HL-60 (cell line): ENCODE data around the gene PIGC.

Experiments
- DNase-seq, 2 experiments: peaks; one replicate each; pipeline ENCODE4 v3.0.0-alpha.2; 2010 to 2020; ENCODE audit warnings: low read depth in 1 of 2, low spot score in 1 of 2
- H3K27ac ChIP-seq: fragments of 250-450 bp; sonication (Bioruptor Pico); replicated peaks from 2 replicates; pipeline ENCODE4 v1.5.1; 2020; ENCODE audit warnings: mild to moderate bottlenecking, moderate library complexity
- H3K27me3 ChIP-seq: fragments of 250-450 bp; sonication (Bioruptor Pico); 2 replicates; pipeline ENCODE4 v1.5.1; 2021; ENCODE audit warnings: mild to moderate bottlenecking, moderate library complexity; ENCODE audit not compliant: insufficient read depth, poor library complexity, severe bottlenecking
- H3K4me3 ChIP-seq: replicated peaks from 2 replicates; pipeline ENCODE4 v1.5.1; 2011; ENCODE audit warnings: mild to moderate bottlenecking, control low read depth, low read length; ENCODE audit not compliant: insufficient read depth
- CTCF ChIP-seq: IDR thresholded peaks from one replicate; pipeline ENCODE4 v1.5.1; 2011; ENCODE audit warnings: low read length, control low read depth, inconsistent platforms; ENCODE audit not compliant: insufficient read depth
- GABPA ChIP-seq: IDR thresholded peaks from 2 replicates; pipeline ENCODE4 v1.6.1; 2012; ENCODE audit warnings: low read depth
- POLR2AphosphoS5 ChIP-seq: IDR thresholded peaks from 2 replicates; pipeline ENCODE4 v1.6.1; 2012; ENCODE audit warnings: low read depth
- REST ChIP-seq: IDR thresholded peaks from 2 replicates; pipeline ENCODE4 v1.6.1; 2012; ENCODE audit warnings: low read depth; ENCODE audit not compliant: insufficient replicate concordance
- SPI1 ChIP-seq: IDR thresholded peaks from 2 replicates; pipeline ENCODE4 v1.6.1; 2012; ENCODE audit warnings: low read depth, mild to moderate bottlenecking, borderline replicate concordance

Gene PIGC

GRCh38 chr1:172472495-172472894 lies 28.6 kb upstream of the PIGC start:
- H3K27ac ChIP-seq, result peak overlapping the region; percentile 86
- TF ChIP-seq REST, result peak; percentile 82
- TF ChIP-seq POLR2AphosphoS5, result no peak
- no peak for TF ChIP-seq CTCF
- TF ChIP-seq SPI1, result peak; percentile 36; the same call in 1 of the 2 replicates
- no peak for TF ChIP-seq GABPA
- H3K27me3 ChIP-seq, result no peaks in the 10 kb centered on the region
- peak in 1 of 2 experiments; percentile 23 for DNase-seq
- no peak overlapping the region for H3K4me3 ChIP-seq

GRCh38 chr1:172471666-172472065 lies 27.8 kb upstream of the PIGC start:
- no peak for TF ChIP-seq CTCF
- TF ChIP-seq SPI1, result no peak
- TF ChIP-seq REST, result no peak
- TF ChIP-seq POLR2AphosphoS5, result no peak
- no peak for TF ChIP-seq GABPA
- peak overlapping the region; percentile 86 for H3K27ac ChIP-seq
- no peaks in the 10 kb centered on the region for H3K27me3 ChIP-seq
- DNase-seq, result no peak
- H3K4me3 ChIP-seq, result no peak overlapping the region

- no peak for TF ChIP-seq SPI1
- TF ChIP-seq CTCF, result no peak
- TF ChIP-seq REST, result no peak
- TF ChIP-seq POLR2AphosphoS5, result no peak
- TF ChIP-seq GABPA, result no peak
- H3K27ac ChIP-seq, result peak overlapping the region; percentile 86
Observed at GRCh38 chr1:172470149-172470548, 26.3 kb upstream of the PIGC start.

More at GRCh38 chr1:172470149-172470548, 26.3 kb upstream of the PIGC start:
- no peaks in the 10 kb centered on the region for H3K27me3 ChIP-seq
- H3K4me3 ChIP-seq, result no peak overlapping the region
- no peak for DNase-seq
